Measurements from ENCODE around the gene CRIP1. TPM values are rescaled to one million over a fixed set of nuclear protein-coding genes. Genes with fewer than 3 reads are reported as not detected.

Gene CRIP1
- total RNA-seq, 1 donor from 2014 or later: not detected

GRCh38 chr14:105529319-105529568 is 42.6 kb downstream of the CRIP1 start:
- no peaks in the 10 kb centered on the region for H3K36me3 ChIP-seq (ENCODE audit: control insufficient read depth, insufficient read depth, low read length)
- TF ChIP-seq CTCF (IDR thresholded peaks at IDR 0.05; ENCODE audit: insufficient read depth, low read length, severe bottlenecking): no peak
- FAIRE-seq: no peak
- DNase-seq (ENCODE audit: low read depth): no peak
- H3K27me3 ChIP-seq (ENCODE audit: control insufficient read depth, insufficient read depth, low read length): peaks cover 15% of the 10 kb centered on the region
- H3K4me3 ChIP-seq (ENCODE audit: low read depth, low read length): no peak overlapping the region

- Histone ChIP-seq H3K27me3 (ENCODE audit: control insufficient read depth, insufficient read depth, low read length) (peaks cover 15% of the 10 kb centered on the region), H3K4me3 (ENCODE audit: low read depth, low read length) (no peak overlapping the region), H3K36me3 (ENCODE audit: control insufficient read depth, insufficient read depth, low read length) (no peaks in the 10 kb centered on the region)
- DNase-seq (ENCODE audit: low read depth) (no peak), FAIRE-seq (no peak)
- TF ChIP-seq CTCF (IDR thresholded peaks at IDR 0.05; ENCODE audit: insufficient read depth, low read length, severe bottlenecking): no peak
Observed at GRCh38 chr14:105529569-105530284, 43.0 kb downstream of the CRIP1 start.

- peaks cover 13% of the 10 kb centered on the region for H3K27me3 ChIP-seq (ENCODE audit: control insufficient read depth, insufficient read depth, low read length)
- TF ChIP-seq CTCF (IDR thresholded peaks at IDR 0.05; ENCODE audit: insufficient read depth, low read length, severe bottlenecking): no peak
- no peak for DNase-seq (ENCODE audit: low read depth)
- H3K4me3 ChIP-seq (ENCODE audit: low read depth, low read length): no peak overlapping the region
- no peaks in the 10 kb centered on the region for H3K36me3 ChIP-seq (ENCODE audit: control insufficient read depth, insufficient read depth, low read length)
- FAIRE-seq: no peak
Observed at GRCh38 chr14:105530285-105531087, 43.8 kb downstream of the CRIP1 start.

GRCh38 chr14:105531088-105531893 is 44.6 kb downstream of the CRIP1 start:
- no peak overlapping the region for H3K4me3 ChIP-seq (ENCODE audit: low read depth, low read length)
- TF ChIP-seq CTCF (IDR thresholded peaks at IDR 0.05; ENCODE audit: insufficient read depth, low read length, severe bottlenecking): no peak
- H3K27me3 ChIP-seq (ENCODE audit: control insufficient read depth, insufficient read depth, low read length): peaks cover 9% of the 10 kb centered on the region
- H3K36me3 ChIP-seq (ENCODE audit: control insufficient read depth, insufficient read depth, low read length): no peaks in the 10 kb centered on the region
- FAIRE-seq (no peak), DNase-seq (ENCODE audit: low read depth) (no peak)

- no peak for DNase-seq (ENCODE audit: low read depth)
- Histone ChIP-seq H3K36me3 (ENCODE audit: control insufficient read depth, insufficient read depth, low read length) (no peaks in the 10 kb centered on the region), H3K4me3 (ENCODE audit: low read depth, low read length) (no peak overlapping the region), H3K27me3 (ENCODE audit: control insufficient read depth, insufficient read depth, low read length) (peaks cover 8% of the 10 kb centered on the region)
- no peak for FAIRE-seq
- no peak for TF ChIP-seq CTCF (IDR thresholded peaks at IDR 0.05; ENCODE audit: insufficient read depth, low read length, severe bottlenecking)
Observed at GRCh38 chr14:105531894-105532623, 45.4 kb downstream of the CRIP1 start.

Measured in bronchial epithelial cell (primary cell).